K562 (cell line): ENCODE results near the gene OSBPL10. TPM values are rescaled to one million over a fixed set of nuclear protein-coding genes. Genes with fewer than 3 reads are reported as not detected.

Experiments
- ATAC-seq: fragments of 200-7000 bp; cut with Tn5 transposase; 3 replicates; pipeline ENCODE4 v1.9.1; 2020; ENCODE audit warnings: moderate library complexity
- BruUV-seq: library from RNA; stranded (reverse); fragments of 400-500 nt; replicated peaks from 2 replicates; lab custom pipeline; 2021; lab: Mats Ljungman, UMichigan
- CTCF ChIA-PET: fragments of 300-600 bp; formaldehyde crosslinking; extraction: SDS; loops from one replicate; lab custom pipeline; 2021; ENCODE audit warnings: low intra/inter-chr PET ratio; lab: Yijun Ruan, JAX
- POLR2A ChIA-PET: fragments of 300-600, 350-650 bp; sonication (Branson Sonifier 250); formaldehyde crosslinking; extraction: SDS; loops from one replicate; lab custom pipeline; 2021; ENCODE audit warnings: antibody characterized with exemption, inconsistent platforms; lab: Yijun Ruan, JAX
- DNase-seq, 4 experiments: peaks; one replicate each; pipeline versions ENCODE4 v3.0.0 to v3.0.0-alpha.2; 2011 to 2018; ENCODE audit warnings: low spot score in 3 of 4, mixed read lengths in 3 of 4; ENCODE audit errors: extremely low read depth in 1 of 4
- FAIRE-seq: peaks from 2 replicates; lab custom pipeline; 2011; peaks lifted over from hg19 to GRCh38; lab: Jason Lieb, UNC
- H2AFZ ChIP-seq: 2 replicates; pipeline ENCODE4 v1.6.0; 2011; ENCODE audit warnings: low read depth, low read length, control low read depth, inconsistent platforms
- H3K27ac ChIP-seq: fragments of 200-600 bp; 3 replicates; pipeline ENCODE4 v1.8.0; 2011; ENCODE audit warnings: low read depth, mild to moderate bottlenecking, control low read depth, inconsistent platforms, low read length, moderate library complexity, mixed read lengths; ENCODE audit errors: extremely low read depth
- H3K27me3 ChIP-seq, 2 experiments: fragments of 300-600 bp in 1 of 2; 2 replicates in 1 of 2; 3 replicates in 1 of 2; pipeline versions ENCODE4 v1.6.0 to v1.8.0; 2011; ENCODE audit warnings: inconsistent platforms in 2 of 2, low read length in 2 of 2, mild to moderate bottlenecking in 1 of 2, mixed read lengths in 1 of 2, moderate library complexity in 1 of 2; ENCODE audit not compliant: control insufficient read depth in 2 of 2, insufficient read depth in 2 of 2
- H3K36me3 ChIP-seq: fragments of 300-600 bp; 3 replicates; pipeline ENCODE4 v1.8.0; 2011; ENCODE audit warnings: mild to moderate bottlenecking, low read length, inconsistent platforms; ENCODE audit not compliant: control insufficient read depth, insufficient read depth
- H3K4me1 ChIP-seq, 2 experiments: fragments of 200-600 bp in 1 of 2; replicated peaks in 1 of 2; 2 replicates in 1 of 2; 3 replicates in 1 of 2; pipeline versions ENCODE4 v1.5.1 to v1.8.0; 2011; ENCODE audit warnings: inconsistent platforms in 2 of 2, low read length in 2 of 2, mild to moderate bottlenecking in 1 of 2, mixed read lengths in 1 of 2, moderate library complexity in 1 of 2; ENCODE audit not compliant: control insufficient read depth in 2 of 2, insufficient read depth in 2 of 2
- H3K4me2 ChIP-seq: 2 replicates; pipeline ENCODE4 v1.6.1; 2011; ENCODE audit warnings: low read length, control low read depth, inconsistent platforms, mixed read lengths; ENCODE audit not compliant: insufficient read depth
- H3K4me3 ChIP-seq: fragments of 200-600 bp; sonication (generic), shearing (Covaris generic); 2 replicates; pipeline ENCODE4 v1.5.1; 2016; ENCODE audit warnings: control low read depth, inconsistent platforms
- H3K79me2 ChIP-seq: fragments of 200-600 bp; 3 replicates; pipeline ENCODE4 v1.8.0; 2011; ENCODE audit warnings: low read length, inconsistent platforms; ENCODE audit not compliant: control insufficient read depth, insufficient read depth
- H3K9ac ChIP-seq, 2 experiments: 2 replicates each; pipeline versions ENCODE4 v1.6.0 to v1.6.1; 2011; ENCODE audit warnings: low read depth in 2 of 2, low read length in 2 of 2, control low read depth in 1 of 2, inconsistent platforms in 1 of 2, mild to moderate bottlenecking in 1 of 2, mixed read lengths in 1 of 2; ENCODE audit not compliant: insufficient read depth in 1 of 2
- H3K9me1 ChIP-seq: one replicate; pipeline ENCODE4 v1.6.0; 2011; ENCODE audit warnings: inconsistent platforms, mild to moderate bottlenecking, low read length, moderate library complexity; ENCODE audit not compliant: control insufficient read depth, insufficient read depth
- H3K9me3 ChIP-seq: replicated peaks from 2 replicates; pipeline ENCODE4 v1.5.1; 2011; ENCODE audit warnings: low read depth, low read length, inconsistent platforms; ENCODE audit not compliant: control insufficient read depth, insufficient read depth
- H4K20me1 ChIP-seq: replicated peaks from 2 replicates; pipeline ENCODE4 v1.6.1; 2011; ENCODE audit warnings: low read length, inconsistent platforms, mixed read lengths; ENCODE audit not compliant: control insufficient read depth, insufficient read depth
- BRF1 ChIP-seq: IDR thresholded peaks from 3 replicates; pipeline ENCODE4 v1.6.1; 2011; ENCODE audit warnings: borderline replicate concordance, mild to moderate bottlenecking; ENCODE audit not compliant: insufficient read length; ENCODE audit errors: extremely low read depth
- CBFA2T2 ChIP-seq: fragments of 450-650 bp; conservative IDR thresholded peaks from 2 replicates; pipeline ENCODE4 v1.6.1; 2017; ENCODE audit warnings: mild to moderate bottlenecking
- EGR1 ChIP-seq: fragments of 450-650 bp; conservative IDR thresholded peaks from 2 replicates; pipeline ENCODE4 v1.6.1; 2017; ENCODE audit warnings: mild to moderate bottlenecking
- GTF2A2 ChIP-seq: IDR thresholded peaks from 2 replicates; pipeline ENCODE4 v1.6.1; 2016; ENCODE audit warnings: mild to moderate bottlenecking, missing genetic modification characterization, missing compliant biosample characterization
- RBM14 ChIP-seq: fragments of 200-400 bp; formaldehyde crosslinking; IDR thresholded peaks from 2 replicates; pipeline ENCODE4 v1.6.1; 2018; ENCODE audit warnings: low read depth, mild to moderate bottlenecking, low read length, moderate library complexity, borderline replicate concordance; ENCODE audit not compliant: insufficient read depth
- SOX6 ChIP-seq: fragments of 450-650 bp; IDR thresholded peaks from 2 replicates; pipeline ENCODE4 v1.6.1; 2014; ENCODE audit warnings: mild to moderate bottlenecking
- ZKSCAN3 ChIP-seq: fragments of 250-450 bp; sonication (Bioruptor Pico); IDR thresholded peaks from 2 replicates; pipeline ENCODE4 v1.4.0; 2020
- WGBS: fragments of 100-300 bp; shearing (Covaris generic); methylation state at CpG from one replicate; pipeline ENCODE4 v1.1.6; 2016; ENCODE audit warnings: low coverage, mixed read lengths; ENCODE audit not compliant: insufficient coverage; ENCODE audit errors: missing lambda C conversion rate; 5-methylcytosine and 5-hydroxymethylcytosine counted together
- in situ Hi-C: fragments of 300-500 bp; cut with MboI; formaldehyde crosslinking; loops from 4 replicates; pipeline ENCODE4 v1.15.0; 2018; ENCODE audit warnings: inconsistent platforms, mixed read lengths
- intact Hi-C: fragments of 100-400 bp; cut with micrococcal nuclease; formaldehyde crosslinking; loops from 2 replicates; pipeline ENCODE4 v1.14.2; 2022
- polyA plus RNA-seq, 8 experiments: library from polyadenylated mRNA; depleted of rRNA in 4 of 8; stranded (reverse) in 5 of 8; unstranded in 3 of 8; fragments of >200 nt; fragmentation: Nextera tagmentation in 2 of 8; fragmentation: Illumina TruSeq in 1 of 8; extraction: Ambion mirVana in 2 of 8; extraction: Trizol in 1 of 8; gene quantifications; 2 replicates each; pipeline versions ENCODE4 v1.2.1 to v1.2.3, GENCODE V29; 2011 to 2014; ENCODE audit warnings: inconsistent platforms in 1 of 8, missing spikeins in 1 of 8
- total RNA-seq, 7 experiments: library from RNA; depleted of rRNA in 6 of 7; stranded (reverse); fragments of >200 nt in 6 of 7; fragmentation: Illumina TruSeq in 2 of 7; extraction: Trizol in 2 of 7; gene quantifications; 2 replicates each; pipeline versions ENCODE4 v1.2.1 to v1.2.3, GENCODE V29; 2011 to 2021; ENCODE audit warnings: low replicate concordance in 1 of 7
- TF ChIP-seq, protein P1 (sequence below): fragments of 250-450 bp; sonication (Bioruptor Pico); IDR thresholded peaks from 2 replicates; pipeline ENCODE4 v1.8.0; 2022; ENCODE audit warnings: inconsistent platforms
- TF ChIP-seq, protein P2 (sequence below): fragments of 250-450 bp; sonication (Bioruptor Pico); IDR thresholded peaks from 2 replicates; pipeline ENCODE4 v1.4.0; 2020
- TF ChIP-seq, protein P3 (sequence below): sonication (generic); formaldehyde crosslinking; IDR thresholded peaks from 2 replicates; pipeline ENCODE4 v1.8.0; 2022; ENCODE audit warnings: mild to moderate bottlenecking, low read depth, missing genetic modification reagents
- TF ChIP-seq, protein P4 (sequence below): fragments of 450-650 bp; IDR thresholded peaks from 2 replicates; pipeline ENCODE4 v1.7.0; 2016; ENCODE audit warnings: borderline replicate concordance

The OSBPL10 gene
- total and polyA plus RNA-seq, 9 of the 15 experiments (the other 6 are each of a cell fraction or from before 2014, with no cell fraction given): 0.03 to 0.19 (median 0.14) TPM; not detected in 2

DNA sequence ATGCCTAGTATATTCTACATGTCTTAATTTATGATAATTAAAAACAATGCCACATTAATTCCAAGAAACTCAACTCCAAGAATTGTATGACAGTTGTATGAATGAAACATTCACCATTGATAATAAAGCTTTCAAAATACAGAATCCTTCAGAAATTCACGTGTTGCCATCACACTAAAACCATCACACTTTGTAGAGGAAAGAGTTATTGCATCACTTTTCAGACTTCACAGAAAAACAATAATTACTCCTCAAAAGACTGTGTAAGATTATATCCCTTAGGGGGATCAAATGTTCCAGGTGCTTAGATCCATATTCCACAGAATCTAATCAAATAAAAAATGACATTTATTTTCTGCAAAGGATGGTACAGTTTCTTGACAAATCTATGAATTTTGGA is 85.0 kb downstream of the OSBPL10 start (continued):
- TF ChIP-seq, protein P1, sequence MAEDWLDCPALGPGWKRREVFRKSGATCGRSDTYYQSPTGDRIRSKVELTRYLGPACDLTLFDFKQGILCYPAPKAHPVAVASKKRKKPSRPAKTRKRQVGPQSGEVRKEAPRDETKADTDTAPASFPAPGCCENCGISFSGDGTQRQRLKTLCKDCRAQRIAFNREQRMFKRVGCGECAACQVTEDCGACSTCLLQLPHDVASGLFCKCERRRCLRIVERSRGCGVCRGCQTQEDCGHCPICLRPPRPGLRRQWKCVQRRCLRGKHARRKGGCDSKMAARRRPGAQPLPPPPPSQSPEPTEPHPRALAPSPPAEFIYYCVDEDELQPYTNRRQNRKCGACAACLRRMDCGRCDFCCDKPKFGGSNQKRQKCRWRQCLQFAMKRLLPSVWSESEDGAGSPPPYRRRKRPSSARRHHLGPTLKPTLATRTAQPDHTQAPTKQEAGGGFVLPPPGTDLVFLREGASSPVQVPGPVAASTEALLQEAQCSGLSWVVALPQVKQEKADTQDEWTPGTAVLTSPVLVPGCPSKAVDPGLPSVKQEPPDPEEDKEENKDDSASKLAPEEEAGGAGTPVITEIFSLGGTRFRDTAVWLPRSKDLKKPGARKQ (CRISPR knock-in tag): no peak

DNA sequence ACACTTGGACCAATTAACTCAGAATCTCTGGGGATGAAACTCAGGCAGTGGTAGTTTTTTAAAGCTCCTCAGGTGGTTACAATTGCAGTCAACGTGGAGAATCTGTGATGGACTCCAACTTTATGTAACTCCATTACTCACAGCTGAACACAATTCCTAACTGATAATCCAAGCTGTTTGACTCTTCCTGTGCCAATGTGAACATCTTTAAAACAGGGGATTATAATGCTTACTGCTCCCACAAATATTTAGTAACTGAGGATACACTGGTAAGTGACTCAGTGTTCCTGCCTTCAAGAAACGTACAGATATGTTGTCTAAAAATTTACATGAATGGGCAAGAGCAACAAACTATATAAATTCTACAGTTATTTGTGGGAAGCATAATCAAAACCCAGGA is 85.6 kb downstream of the OSBPL10 start:
- 0% methylated on average over 2 of the region's 2 CpGs for WGBS
- Histone ChIP-seq H3K27me3 (peaks cover 3 to 17% of the 10 kb centered on the region in 2 experiments; a peak in 4 of 5 replicates), H3K9me1 (peaks cover 4% of the 10 kb centered on the region), H2AFZ (no peak overlapping the region), H3K9ac (no peak overlapping the region), H3K4me1 (no peaks in the 10 kb centered on the region), H3K4me3 (no peak overlapping the region), H3K27ac (no peak overlapping the region), H3K4me2 (no peak overlapping the region), H3K79me2 (no peaks in the 10 kb centered on the region), H3K36me3 (no peaks in the 10 kb centered on the region), H3K9me3 (no peaks in the 10 kb centered on the region), H4K20me1 (no peaks in the 10 kb centered on the region)
- ATAC-seq (no peak), FAIRE-seq (no peak), DNase-seq (no peak)
- in situ Hi-C loops (no loop called here), intact Hi-C loops (no loop called here)
- ChIA-PET POLR2A (interaction anchor here (0.5 kb wide), 1 partner anchor 29 kb away, joined by 3 read pairs; no protein-coding TSS in a partner anchor), CTCF (no interaction called here)
- BruUV-seq: no TSS peak
- TF ChIP-seq, protein P2, sequence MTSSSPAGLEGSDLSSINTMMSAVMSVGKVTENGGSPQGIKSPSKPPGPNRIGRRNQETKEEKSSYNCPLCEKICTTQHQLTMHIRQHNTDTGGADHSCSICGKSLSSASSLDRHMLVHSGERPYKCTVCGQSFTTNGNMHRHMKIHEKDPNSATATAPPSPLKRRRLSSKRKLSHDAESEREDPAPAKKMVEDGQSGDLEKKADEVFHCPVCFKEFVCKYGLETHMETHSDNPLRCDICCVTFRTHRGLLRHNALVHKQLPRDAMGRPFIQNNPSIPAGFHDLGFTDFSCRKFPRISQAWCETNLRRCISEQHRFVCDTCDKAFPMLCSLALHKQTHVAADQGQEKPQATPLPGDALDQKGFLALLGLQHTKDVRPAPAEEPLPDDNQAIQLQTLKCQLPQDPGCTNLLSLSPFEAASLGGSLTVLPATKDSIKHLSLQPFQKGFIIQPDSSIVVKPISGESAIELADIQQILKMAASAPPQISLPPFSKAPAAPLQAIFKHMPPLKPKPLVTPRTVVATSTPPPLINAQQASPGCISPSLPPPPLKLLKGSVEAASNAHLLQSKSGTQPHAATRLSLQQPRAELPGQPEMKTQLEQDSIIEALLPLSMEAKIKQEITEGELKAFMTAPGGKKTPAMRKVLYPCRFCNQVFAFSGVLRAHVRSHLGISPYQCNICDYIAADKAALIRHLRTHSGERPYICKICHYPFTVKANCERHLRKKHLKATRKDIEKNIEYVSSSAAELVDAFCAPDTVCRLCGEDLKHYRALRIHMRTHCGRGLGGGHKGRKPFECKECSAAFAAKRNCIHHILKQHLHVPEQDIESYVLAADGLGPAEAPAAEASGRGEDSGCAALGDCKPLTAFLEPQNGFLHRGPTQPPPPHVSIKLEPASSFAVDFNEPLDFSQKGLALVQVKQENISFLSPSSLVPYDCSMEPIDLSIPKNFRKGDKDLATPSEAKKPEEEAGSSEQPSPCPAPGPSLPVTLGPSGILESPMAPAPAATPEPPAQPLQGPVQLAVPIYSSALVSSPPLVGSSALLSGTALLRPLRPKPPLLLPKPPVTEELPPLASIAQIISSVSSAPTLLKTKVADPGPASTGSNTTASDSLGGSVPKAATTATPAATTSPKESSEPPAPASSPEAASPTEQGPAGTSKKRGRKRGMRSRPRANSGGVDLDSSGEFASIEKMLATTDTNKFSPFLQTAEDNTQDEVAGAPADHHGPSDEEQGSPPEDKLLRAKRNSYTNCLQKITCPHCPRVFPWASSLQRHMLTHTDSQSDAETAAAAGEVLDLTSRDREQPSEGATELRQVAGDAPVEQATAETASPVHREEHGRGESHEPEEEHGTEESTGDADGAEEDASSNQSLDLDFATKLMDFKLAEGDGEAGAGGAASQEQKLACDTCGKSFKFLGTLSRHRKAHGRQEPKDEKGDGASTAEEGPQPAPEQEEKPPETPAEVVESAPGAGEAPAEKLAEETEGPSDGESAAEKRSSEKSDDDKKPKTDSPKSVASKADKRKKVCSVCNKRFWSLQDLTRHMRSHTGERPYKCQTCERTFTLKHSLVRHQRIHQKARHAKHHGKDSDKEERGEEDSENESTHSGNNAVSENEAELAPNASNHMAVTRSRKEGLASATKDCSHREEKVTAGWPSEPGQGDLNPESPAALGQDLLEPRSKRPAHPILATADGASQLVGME (CRISPR knock-in tag): no peak
- TF ChIP-seq BRF1 (no peak), SOX6 (no peak), EGR1 (no peak), CBFA2T2 (no peak), RBM14 (no peak), ZKSCAN3 (CRISPR knock-in tag) (no peak), GTF2A2 (tag) (no peak)
- TF ChIP-seq, protein P3, sequence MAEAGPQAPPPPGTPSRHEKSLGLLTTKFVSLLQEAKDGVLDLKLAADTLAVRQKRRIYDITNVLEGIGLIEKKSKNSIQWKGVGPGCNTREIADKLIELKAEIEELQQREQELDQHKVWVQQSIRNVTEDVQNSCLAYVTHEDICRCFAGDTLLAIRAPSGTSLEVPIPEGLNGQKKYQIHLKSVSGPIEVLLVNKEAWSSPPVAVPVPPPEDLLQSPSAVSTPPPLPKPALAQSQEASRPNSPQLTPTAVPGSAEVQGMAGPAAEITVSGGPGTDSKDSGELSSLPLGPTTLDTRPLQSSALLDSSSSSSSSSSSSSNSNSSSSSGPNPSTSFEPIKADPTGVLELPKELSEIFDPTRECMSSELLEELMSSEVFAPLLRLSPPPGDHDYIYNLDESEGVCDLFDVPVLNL (CRISPR knock-in tag): no peak
- TF ChIP-seq, protein P4, sequence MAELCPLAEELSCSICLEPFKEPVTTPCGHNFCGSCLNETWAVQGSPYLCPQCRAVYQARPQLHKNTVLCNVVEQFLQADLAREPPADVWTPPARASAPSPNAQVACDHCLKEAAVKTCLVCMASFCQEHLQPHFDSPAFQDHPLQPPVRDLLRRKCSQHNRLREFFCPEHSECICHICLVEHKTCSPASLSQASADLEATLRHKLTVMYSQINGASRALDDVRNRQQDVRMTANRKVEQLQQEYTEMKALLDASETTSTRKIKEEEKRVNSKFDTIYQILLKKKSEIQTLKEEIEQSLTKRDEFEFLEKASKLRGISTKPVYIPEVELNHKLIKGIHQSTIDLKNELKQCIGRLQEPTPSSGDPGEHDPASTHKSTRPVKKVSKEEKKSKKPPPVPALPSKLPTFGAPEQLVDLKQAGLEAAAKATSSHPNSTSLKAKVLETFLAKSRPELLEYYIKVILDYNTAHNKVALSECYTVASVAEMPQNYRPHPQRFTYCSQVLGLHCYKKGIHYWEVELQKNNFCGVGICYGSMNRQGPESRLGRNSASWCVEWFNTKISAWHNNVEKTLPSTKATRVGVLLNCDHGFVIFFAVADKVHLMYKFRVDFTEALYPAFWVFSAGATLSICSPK: no peak
